Stimulated activated CD8-positive, alpha-beta memory T cell treated with anti-CD3 and anti-CD28 coated beads, Interleukin-15, amount 100 ng/mL, for 48 hours (primary cell): Measurements from ENCODE around the gene ITSN2.
"Not testable (repeated sequence)": the region's sequence is repeated elsewhere in the genome, so short reads cannot be mapped to it uniquely, and the experiment has no call there.

Source experiments
- DNase-seq, 2 donors: peaks; one replicate each; pipeline ENCODE4 v3.0.0-alpha.2; 2020; ENCODE audit warnings: low read depth in 2 of 2

The ITSN2 gene

GRCh38 chr2:24360050-24360962, at the start of gene ITSN2:
TSS of gene ITSN2 (minus strand) at chr2:24360536. CDS start at chr2:24328082, 32,454 bp downstream.
- peak; percentile 81 to 83 for DNase-seq

DNA sequence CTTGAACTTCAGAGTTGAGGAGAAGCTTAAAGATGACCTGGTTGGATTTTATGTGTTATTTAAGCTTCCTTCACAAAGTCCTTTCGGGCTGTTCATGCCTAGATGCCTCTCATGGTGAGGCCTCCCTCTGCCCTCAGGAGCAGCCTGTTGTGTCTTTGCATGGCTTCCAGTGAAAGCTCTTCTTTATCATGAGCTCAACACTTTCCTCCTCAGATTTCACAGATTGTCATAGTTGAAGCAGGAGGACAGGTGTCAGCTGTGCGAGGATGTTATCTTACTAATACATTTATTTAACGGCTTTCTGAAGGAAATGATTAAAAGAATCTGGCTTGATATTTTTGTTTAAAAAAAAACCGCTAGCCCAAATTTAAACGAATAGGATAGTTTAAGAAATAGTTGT, 48.8 kb upstream of the ITSN2 start:
- DNase-seq = no peak

DNA sequence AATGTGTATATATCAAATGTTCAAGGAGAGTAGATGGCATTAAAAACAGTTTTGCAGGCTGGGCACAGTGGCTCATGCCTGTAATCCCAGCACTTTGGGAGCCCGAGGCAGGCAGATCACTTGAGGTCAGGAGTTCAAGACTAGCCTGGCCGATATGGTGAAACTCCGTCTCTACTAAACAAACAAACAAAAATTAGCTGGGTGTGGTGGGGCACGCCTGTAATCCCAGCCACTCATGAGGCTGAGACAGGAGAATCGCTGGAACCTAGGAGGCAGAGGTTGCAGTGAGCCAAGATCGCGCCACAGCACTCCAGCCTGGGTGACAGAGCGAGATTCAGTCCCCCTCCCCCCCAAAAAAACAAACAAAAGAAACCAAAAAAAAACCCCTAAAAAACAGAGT, 48.4 kb upstream of the ITSN2 start:
- not testable (repeated sequence) for DNase-seq

DNA sequence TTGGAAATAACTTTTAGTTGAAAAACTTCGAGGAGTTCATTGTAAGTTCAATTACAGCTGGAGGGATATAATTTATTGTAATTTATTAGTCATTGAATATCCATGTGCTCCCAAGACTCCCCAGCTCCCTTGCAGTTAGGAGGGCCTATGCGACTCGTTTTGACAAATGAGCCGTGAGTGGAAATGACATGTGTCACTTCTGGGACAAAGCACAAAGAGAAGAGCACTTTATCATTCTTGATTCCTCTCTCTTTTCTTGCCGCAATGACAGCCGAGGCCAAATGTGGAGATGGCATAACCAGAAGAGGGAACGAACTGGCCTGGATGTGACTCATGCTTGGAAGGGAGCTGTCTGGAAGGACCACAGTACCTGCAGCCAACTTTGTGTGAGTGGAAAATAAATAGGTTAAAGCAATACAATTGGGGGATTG, 44.2 kb upstream of the ITSN2 start:
- DNase-seq = no peak

- no peak for DNase-seq
Measured at GRCh38 chr2:24403832-24404212, 43.5 kb upstream of the ITSN2 start.

DNA sequence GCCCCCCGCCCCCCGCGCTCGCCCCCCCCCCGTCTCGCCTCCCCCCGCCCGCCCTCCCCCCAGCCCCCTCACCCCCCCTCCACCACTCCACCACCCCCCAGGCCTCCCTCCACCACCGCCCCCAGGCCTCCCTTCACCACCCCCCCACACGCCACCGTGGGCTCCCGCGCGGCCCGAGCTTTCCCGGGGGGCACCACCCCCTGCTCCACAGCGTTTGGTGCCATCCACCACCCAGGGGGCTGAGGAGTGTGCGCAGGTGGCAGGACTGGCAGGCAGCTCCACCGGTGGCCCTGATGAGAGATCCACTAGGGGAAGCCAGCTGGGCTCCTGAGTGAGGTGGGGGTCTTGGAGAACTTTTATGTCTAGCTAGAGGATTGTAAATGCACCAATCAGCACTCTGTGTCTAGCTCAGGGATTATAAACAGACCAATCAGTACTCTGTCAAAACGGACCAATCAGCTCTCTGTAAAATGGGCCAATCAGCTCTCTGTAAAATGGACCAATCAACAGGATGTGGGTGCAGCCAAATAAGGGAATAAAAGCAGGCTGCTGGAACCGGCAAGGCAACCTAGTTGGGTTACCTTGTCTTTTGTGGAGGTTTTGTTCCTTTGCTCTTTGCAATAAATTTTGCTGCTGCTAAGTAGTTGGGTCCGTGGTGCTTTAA, 43.0 kb upstream of the ITSN2 start:
- DNase-seq = no peak

GRCh38 chr2:24402242-24403097, 42.1 kb upstream of the ITSN2 start:
- no peak for DNase-seq

GRCh38 chr2:24400207-24400907, 40.0 kb upstream of the ITSN2 start:
- no peak for DNase-seq

- no peak for DNase-seq
Measured at GRCh38 chr2:24399434-24400206, 39.3 kb upstream of the ITSN2 start.

DNA sequence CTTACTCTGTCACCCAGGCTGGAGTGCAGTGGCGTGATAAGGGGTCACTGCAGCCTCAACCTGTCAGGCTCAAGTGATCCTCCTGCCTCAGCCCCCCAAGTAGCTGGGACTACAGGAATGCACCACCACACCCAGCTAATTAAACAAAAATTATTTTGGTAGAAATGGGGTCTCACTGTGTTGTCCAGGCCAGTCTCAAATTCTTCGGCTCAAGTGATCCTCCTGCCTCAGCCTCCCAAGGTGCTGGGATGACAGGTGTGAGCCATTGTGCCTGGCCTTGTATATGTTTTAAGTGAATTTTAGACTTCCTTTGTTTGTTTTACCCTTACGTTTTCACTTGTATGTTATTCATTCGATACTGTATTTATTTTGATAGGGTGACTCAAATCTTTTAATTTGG, 34.7 kb upstream of the ITSN2 start:
- DNase-seq = no peak

DNA sequence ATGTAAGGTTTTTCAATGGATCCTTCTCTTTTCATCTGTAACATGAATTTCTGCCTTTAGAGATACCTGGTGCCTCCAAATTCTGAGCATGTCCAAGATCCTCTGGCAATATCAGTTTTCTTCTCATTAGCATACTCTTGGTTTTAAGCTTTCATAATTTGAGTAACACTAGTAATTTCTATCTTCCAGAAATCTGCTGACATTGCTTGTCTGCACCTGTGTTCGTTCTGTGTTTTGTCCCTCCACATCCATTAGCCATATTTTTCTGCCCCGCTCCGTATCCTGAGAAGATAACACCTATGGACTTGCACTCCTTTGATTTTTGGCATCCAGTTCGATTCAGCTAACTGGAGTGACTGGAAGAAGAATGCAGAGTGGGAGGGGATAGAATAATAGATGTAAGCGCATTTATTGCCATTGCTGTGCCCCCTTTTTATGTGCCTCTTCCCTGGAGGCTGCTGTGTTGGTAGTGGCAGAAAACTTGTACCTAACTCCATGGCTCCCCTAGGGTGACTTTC, 32.3 kb upstream of the ITSN2 start:
- DNase-seq = no peak

DNA sequence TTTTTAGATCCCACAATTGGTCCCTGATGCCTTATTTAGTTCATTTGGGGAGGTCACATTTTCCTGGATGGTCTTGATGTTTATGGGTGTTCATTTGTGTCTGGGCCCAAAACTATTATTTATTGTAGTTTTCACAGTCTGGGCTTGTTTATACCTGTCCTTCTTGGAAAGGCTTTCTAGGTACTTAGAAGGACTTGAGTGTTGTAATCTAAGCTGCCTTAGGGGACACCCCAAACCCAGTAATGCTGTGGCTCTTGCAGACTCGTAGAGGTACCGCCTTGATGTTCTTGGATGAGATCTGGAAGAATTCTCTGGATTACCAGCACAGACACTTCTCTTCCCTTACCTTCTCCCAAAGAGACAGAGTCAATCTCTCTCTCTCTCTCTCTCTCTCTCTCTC, 25.0 kb upstream of the ITSN2 start:
- no peak for DNase-seq

DNA sequence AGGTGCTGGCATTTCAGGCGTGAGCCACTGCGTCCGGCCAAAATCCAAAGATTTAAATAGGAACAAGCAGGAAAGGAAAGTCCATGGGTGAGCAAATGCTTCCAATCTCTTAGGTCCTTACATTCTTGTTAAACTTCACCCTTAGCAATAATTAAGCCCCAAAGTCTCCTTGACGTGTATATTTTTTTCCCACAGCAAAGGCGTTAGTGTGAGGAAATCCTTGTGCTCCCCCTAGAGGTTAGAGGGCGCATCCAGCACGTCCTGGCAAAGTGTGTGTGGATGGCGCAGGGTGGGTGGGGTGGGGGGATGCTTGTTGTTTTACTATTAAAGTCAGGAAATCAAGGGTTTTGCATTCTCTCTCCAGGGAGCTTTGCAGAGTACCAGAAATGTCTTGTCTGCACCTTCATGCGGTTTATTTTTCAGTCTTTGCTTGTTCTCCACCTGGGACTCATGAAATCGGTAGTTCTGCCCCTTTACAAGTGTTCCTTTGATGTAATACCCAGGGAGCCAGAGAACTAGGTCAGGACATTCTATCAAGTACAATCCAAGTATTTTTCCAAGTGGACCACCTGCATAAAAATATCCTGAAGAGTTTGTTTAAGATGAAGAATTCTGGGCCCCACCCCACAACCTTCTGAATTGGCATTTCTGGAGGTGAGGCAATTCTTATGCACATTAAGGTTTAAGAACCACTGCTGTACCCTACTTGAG, 22.2 kb upstream of the ITSN2 start:
- DNase-seq = peak in 1 of 2 donors; percentile 28

GRCh38 chr2:24380820-24381219, 20.5 kb upstream of the ITSN2 start:
- DNase-seq = no peak

GRCh38 chr2:24375349-24376087, 15.2 kb upstream of the ITSN2 start:
- DNase-seq = no peak

- no peak for DNase-seq
Measured at GRCh38 chr2:24374301-24374700, 14.0 kb upstream of the ITSN2 start.

- DNase-seq = no peak
Measured at GRCh38 chr2:24372033-24372432, 11.7 kb upstream of the ITSN2 start.

GRCh38 chr2:24365826-24366225, 5.5 kb upstream of the ITSN2 start:
- no peak for DNase-seq

GRCh38 chr2:24365051-24365450, 4.7 kb upstream of the ITSN2 start:
- DNase-seq = no peak
